PC-3 (cell line): ENCODE data around the gene FXYD5. TPM values are rescaled to one million over a fixed set of nuclear protein-coding genes. Genes with fewer than 3 reads are reported as not detected.

Experiments used
- ATAC-seq: fragments of 200-7000 bp; cut with Tn5 transposase; 2 replicates; pipeline ENCODE4 v1.9.1; 2020; ENCODE audit warnings: mild to moderate bottlenecking, moderate library complexity
- BruUV-seq: library from RNA; stranded (reverse); fragments of 400-500 nt; replicated peaks from 2 replicates; lab custom pipeline; 2021; lab: Mats Ljungman, UMichigan
- CTCF ChIA-PET: fragments of 300-600 bp; sonication (Branson Sonifier 250); formaldehyde crosslinking; loops from one replicate; lab custom pipeline; 2022; ENCODE audit warnings: antibody characterized with exemption; lab: Charles Lee
- POLR2A ChIA-PET: fragments of 300-600 bp; sonication (Branson Sonifier 250); formaldehyde crosslinking; loops from one replicate; lab custom pipeline; 2022; ENCODE audit warnings: antibody characterized with exemption; ENCODE audit not compliant: unreplicated experiment; lab: Charles Lee
- DNase-seq: peaks from one replicate; pipeline ENCODE4 v3.0.0-alpha.2; 2015
- H2AFZ ChIP-seq: fragments of 300-600 bp; sonication (generic); 2 replicates; pipeline ENCODE4 v1.6.0; 2016; ENCODE audit warnings: antibody characterized with exemption, low read length
- H3F3A ChIP-seq: fragments of 300-600 bp; sonication (generic); one replicate; pipeline ENCODE4 v1.6.0; 2017; ENCODE audit warnings: antibody characterized with exemption, low read length, control low read depth, mild to moderate bottlenecking; ENCODE audit not compliant: unreplicated experiment
- H3K27ac ChIP-seq: fragments of 300-600 bp; sonication (generic); 2 replicates; pipeline ENCODE4 v1.5.1; 2016; ENCODE audit warnings: mild to moderate bottlenecking, low read length
- H3K27me3 ChIP-seq: fragments of 300-600 bp; sonication (generic); 2 replicates; pipeline ENCODE4 v1.6.1; 2016; ENCODE audit warnings: low read length, mixed read lengths
- H3K36me3 ChIP-seq: fragments of 300-600 bp; sonication (generic); 2 replicates; pipeline ENCODE4 v1.6.1; 2016; ENCODE audit warnings: low read depth, mixed run types, low read length, mixed read lengths
- H3K4me1 ChIP-seq: fragments of 300-600 bp; sonication (generic); 2 replicates; pipeline ENCODE4 v1.5.1; 2016; ENCODE audit warnings: low read length; ENCODE audit not compliant: insufficient read depth
- H3K4me2 ChIP-seq: fragments of 300-600 bp; sonication (generic); 2 replicates; pipeline ENCODE4 v1.6.0; 2016; ENCODE audit warnings: low read length
- H3K4me3 ChIP-seq: fragments of 300-600 bp; sonication (generic); 2 replicates; pipeline ENCODE4 v1.5.1; 2016; ENCODE audit warnings: mild to moderate bottlenecking, low read length, mixed read lengths
- H3K79me2 ChIP-seq: fragments of 300-600 bp; sonication (generic); 2 replicates; pipeline ENCODE4 v1.6.1; 2017; ENCODE audit warnings: low read length, mixed read lengths
- H3K9ac ChIP-seq: fragments of 300-600 bp; sonication (generic); 2 replicates; pipeline ENCODE4 v1.6.0; 2016; ENCODE audit warnings: mild to moderate bottlenecking, low read length
- H3K9me2 ChIP-seq: fragments of 300-600 bp; sonication (generic); replicated peaks from 2 replicates; pipeline ENCODE4 v1.6.1; 2016; ENCODE audit warnings: mixed run types, low read length, mixed read lengths
- H3K9me3 ChIP-seq: fragments of 300-600 bp; sonication (generic); 2 replicates; pipeline ENCODE4 v1.6.1; 2016; ENCODE audit warnings: low read length, mixed read lengths
- H4K20me1 ChIP-seq: fragments of 300-600 bp; sonication (generic); 2 replicates; pipeline ENCODE4 v1.6.1; 2016; ENCODE audit warnings: low read length, mixed read lengths
- EZH2 ChIP-seq: fragments of 300-600 bp; sonication (generic); IDR thresholded peaks from one replicate; pipeline ENCODE4 v1.6.1; 2017; ENCODE audit warnings: antibody characterized with exemption, mild to moderate bottlenecking, low read length; ENCODE audit not compliant: unreplicated experiment
- EZH2phosphoT487 ChIP-seq: fragments of 300-600 bp; sonication (generic); IDR thresholded peaks from 2 replicates; pipeline ENCODE4 v1.6.1; 2018; ENCODE audit warnings: mild to moderate bottlenecking, antibody characterized with exemption, low read length, borderline replicate concordance
- intact Hi-C: fragments of 100-400 bp; cut with micrococcal nuclease; formaldehyde crosslinking; loops from 2 replicates; pipeline ENCODE4 v1.9.0; 2023
- total RNA-seq: library from RNA; depleted of rRNA; stranded (reverse); fragments of >200 nt; gene quantifications from 2 replicates; pipeline ENCODE4 v1.2.3, GENCODE V29; 2014
- TF ChIP-seq, protein P1 (sequence below): fragments of 300-600 bp; sonication (generic); conservative IDR thresholded peaks from 2 replicates; pipeline ENCODE4 v1.5.1; 2017; ENCODE audit warnings: antibody characterized with exemption, low read depth, mild to moderate bottlenecking, low read length

Gene FXYD5
- total RNA-seq, 1 experiment from 2014 or later = 123 TPM

GRCh38 chr19:35169221-35169995 lies 14.9 kb downstream of the FXYD5 start:
- Histone ChIP-seq H3F3A (no peaks in the 10 kb centered on the region), H3K79me2 (no peaks in the 10 kb centered on the region), H3K9me3 (peaks cover under 1% of the 10 kb centered on the region; the same call in 1 of the 2 replicates), H3K27me3 (no peaks in the 10 kb centered on the region), H3K9me2 (no peaks in the 10 kb centered on the region), H3K4me3 (no peak overlapping the region), H3K27ac (no peak overlapping the region), H3K4me2 (no peak overlapping the region), H4K20me1 (no peaks in the 10 kb centered on the region), H3K9ac (no peak overlapping the region), H3K36me3 (peaks cover 31% of the 10 kb centered on the region), H2AFZ (no peak overlapping the region), H3K4me1 (peaks cover 26% of the 10 kb centered on the region)
- ATAC-seq = no peak
- TF ChIP-seq EZH2 (no peak), EZH2phosphoT487 (no peak)
- TF ChIP-seq, protein P1, sequence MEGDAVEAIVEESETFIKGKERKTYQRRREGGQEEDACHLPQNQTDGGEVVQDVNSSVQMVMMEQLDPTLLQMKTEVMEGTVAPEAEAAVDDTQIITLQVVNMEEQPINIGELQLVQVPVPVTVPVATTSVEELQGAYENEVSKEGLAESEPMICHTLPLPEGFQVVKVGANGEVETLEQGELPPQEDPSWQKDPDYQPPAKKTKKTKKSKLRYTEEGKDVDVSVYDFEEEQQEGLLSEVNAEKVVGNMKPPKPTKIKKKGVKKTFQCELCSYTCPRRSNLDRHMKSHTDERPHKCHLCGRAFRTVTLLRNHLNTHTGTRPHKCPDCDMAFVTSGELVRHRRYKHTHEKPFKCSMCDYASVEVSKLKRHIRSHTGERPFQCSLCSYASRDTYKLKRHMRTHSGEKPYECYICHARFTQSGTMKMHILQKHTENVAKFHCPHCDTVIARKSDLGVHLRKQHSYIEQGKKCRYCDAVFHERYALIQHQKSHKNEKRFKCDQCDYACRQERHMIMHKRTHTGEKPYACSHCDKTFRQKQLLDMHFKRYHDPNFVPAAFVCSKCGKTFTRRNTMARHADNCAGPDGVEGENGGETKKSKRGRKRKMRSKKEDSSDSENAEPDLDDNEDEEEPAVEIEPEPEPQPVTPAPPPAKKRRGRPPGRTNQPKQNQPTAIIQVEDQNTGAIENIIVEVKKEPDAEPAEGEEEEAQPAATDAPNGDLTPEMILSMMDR = no peak
- no peak for DNase-seq
- ChIA-PET CTCF (no interaction called here), POLR2A (no interaction called here)
- intact Hi-C loops = no loop called here
- BruUV-seq = no TSS peak

DNA sequence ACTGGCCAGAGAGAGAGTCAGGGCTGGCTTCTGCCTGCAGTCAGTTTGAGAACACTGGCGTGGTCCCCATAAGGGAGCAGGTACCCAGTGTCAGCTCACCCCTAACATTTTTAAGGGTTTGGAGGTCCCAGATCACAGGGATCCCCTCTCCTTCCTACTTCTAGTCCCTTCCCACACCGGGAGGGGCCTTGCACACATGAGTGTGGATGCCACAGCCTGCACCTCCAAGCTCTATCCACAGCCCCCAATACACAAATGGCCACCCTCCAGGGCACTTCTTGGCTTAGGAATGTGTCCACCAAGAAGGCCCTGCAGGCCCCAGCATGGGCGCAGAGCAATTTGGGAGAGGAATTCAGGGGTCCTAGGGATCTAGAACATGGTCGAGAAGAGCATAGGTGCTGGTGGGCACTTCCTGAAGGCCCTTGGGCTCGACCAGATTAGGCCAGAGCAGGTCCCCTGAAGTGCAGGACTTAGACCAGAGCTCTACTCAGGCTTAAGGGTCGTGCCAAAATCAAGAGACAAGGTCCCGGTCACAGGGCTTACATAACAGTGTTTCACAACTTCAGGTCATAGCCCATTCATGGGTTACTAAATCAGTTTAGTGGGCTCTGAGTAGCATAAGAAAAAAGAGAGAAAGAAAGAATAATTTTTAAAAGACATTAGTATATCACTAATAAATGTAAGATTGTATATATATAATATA lies 16.0 kb downstream of the FXYD5 start:
- no TSS peak for BruUV-seq
- H3K4me1 ChIP-seq = peaks cover 26% of the 10 kb centered on the region
- TF ChIP-seq EZH2phosphoT487 = no peak
- no peak for TF ChIP-seq EZH2
- TF ChIP-seq, protein P1 = no peak
- no peak overlapping the region for H3K27ac ChIP-seq
- H3K4me3 ChIP-seq = no peak overlapping the region
- no peaks in the 10 kb centered on the region for H3K9me3 ChIP-seq
- no peaks in the 10 kb centered on the region for H3K79me2 ChIP-seq
- intact Hi-C loops = no loop called here
- no peak overlapping the region for H3K9ac ChIP-seq
- DNase-seq = no peak
- H3K4me2 ChIP-seq = no peak overlapping the region
- ChIA-PET POLR2A (no interaction called here), CTCF (no interaction called here)
- H3K9me2 ChIP-seq = no peaks in the 10 kb centered on the region
- no peaks in the 10 kb centered on the region for H4K20me1 ChIP-seq
- H3F3A ChIP-seq = no peaks in the 10 kb centered on the region
- no peak for ATAC-seq
- H3K27me3 ChIP-seq = no peaks in the 10 kb centered on the region
- H3K36me3 ChIP-seq = peaks cover 20% of the 10 kb centered on the region
- no peak overlapping the region for H2AFZ ChIP-seq

DNA sequence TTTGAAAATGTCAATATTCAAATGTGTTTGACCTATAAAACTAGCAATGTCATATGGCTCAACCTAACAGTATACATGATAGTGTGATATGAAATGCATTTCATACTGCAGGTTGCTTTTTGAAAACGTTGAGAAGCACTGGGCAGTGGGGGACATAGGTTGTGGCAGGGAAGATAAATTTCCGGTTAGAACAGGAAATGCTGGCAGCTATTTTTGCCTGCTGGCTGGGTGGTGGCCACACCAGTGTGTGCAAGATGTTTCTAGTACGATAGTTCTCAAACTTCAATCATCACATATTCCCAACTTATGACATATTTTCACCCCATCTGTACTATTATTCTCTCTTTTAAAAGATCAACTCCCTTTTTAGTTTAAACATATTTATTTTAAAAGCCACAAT lies 17.2 kb downstream of the FXYD5 start:
- DNase-seq = no peak
- POLR2A ChIA-PET = no interaction called here
- Histone ChIP-seq H4K20me1 (no peaks in the 10 kb centered on the region), H3K36me3 (peaks cover 7% of the 10 kb centered on the region), H3K9ac (no peak overlapping the region), H3K27ac (no peak overlapping the region), H3F3A (no peaks in the 10 kb centered on the region), H3K79me2 (no peaks in the 10 kb centered on the region), H3K9me2 (no peaks in the 10 kb centered on the region), H3K4me1 (peaks cover 26% of the 10 kb centered on the region), H3K9me3 (no peaks in the 10 kb centered on the region), H3K4me3 (no peak overlapping the region), H3K27me3 (no peaks in the 10 kb centered on the region), H2AFZ (no peak overlapping the region), H3K4me2 (no peak overlapping the region)
- no TSS peak for BruUV-seq
- ATAC-seq = no peak
- CTCF ChIA-PET = no interaction called here
- intact Hi-C loops = no loop called here
- TF ChIP-seq, protein P1 = no peak
- TF ChIP-seq EZH2 (no peak), EZH2phosphoT487 (no peak)
